Nephron (organoid): ENCODE results near the gene SSBP2.

Experiments
- H3K27ac Mint-ChIP-seq, 3 experiments: 2 replicates each; pipeline ENCODE4 v1.8.0; 2020; ENCODE audit warnings: mixed read lengths in 3 of 3, mild to moderate bottlenecking in 2 of 3, moderate library complexity in 1 of 3
- H3K27me3 Mint-ChIP-seq: 2 replicates; pipeline ENCODE4 v1.8.0; 2021; ENCODE audit warnings: low read depth, mild to moderate bottlenecking, moderate library complexity, mixed read lengths
- H3K36me3 Mint-ChIP-seq: 2 replicates; pipeline ENCODE4 v1.8.0; 2020; ENCODE audit warnings: low read depth, mixed read lengths
- H3K4me1 Mint-ChIP-seq: 2 replicates; pipeline ENCODE4 v1.8.0; 2020; ENCODE audit warnings: mixed read lengths
- H3K4me3 Mint-ChIP-seq, 3 experiments: 2 replicates each; pipeline ENCODE4 v1.8.0; 2020; ENCODE audit warnings: mild to moderate bottlenecking in 3 of 3, mixed read lengths in 3 of 3, moderate library complexity in 2 of 3
- H3K9me3 Mint-ChIP-seq: 2 replicates; pipeline ENCODE4 v1.8.0; 2020; ENCODE audit warnings: mixed read lengths
- TF ChIP-seq, protein P1 (sequence below), 3 experiments: fragments of 200-600 bp; sonication (generic); IDR thresholded peaks; one replicate each; pipeline ENCODE4 v1.5.0; 2021; ENCODE audit warnings: antibody characterized with exemption in 3 of 3; ENCODE audit not compliant: unreplicated experiment in 3 of 3

SSBP2 gene

DNA sequence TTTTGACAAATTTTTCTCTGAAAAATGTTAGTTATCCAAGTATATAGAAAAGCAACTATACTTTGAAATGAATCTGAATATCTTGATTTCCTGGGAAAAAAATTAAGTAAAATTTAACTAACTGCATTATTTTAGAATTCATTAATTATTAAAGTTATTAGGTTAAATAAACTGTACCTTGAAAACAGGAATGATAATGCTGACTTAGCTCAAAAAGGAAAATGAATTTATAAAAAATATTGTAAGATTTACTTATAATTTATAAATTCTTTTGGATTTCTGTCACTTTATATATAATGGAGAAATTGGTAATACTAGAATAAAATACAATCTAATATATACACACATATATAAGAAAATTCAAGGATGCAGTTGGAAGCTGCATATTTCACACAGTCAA is 320.9 kb downstream of the SSBP2 start:
- Mint-ChIP-seq H3K27me3 (no peaks in the 10 kb centered on the region), H3K36me3 (peaks cover 45% of the 10 kb centered on the region), H3K27ac (no peak overlapping the region), H3K4me3 (no peak overlapping the region), H3K9me3 (no peaks in the 10 kb centered on the region), H3K4me1 (peaks cover 19% of the 10 kb centered on the region)
- TF ChIP-seq, protein P1, sequence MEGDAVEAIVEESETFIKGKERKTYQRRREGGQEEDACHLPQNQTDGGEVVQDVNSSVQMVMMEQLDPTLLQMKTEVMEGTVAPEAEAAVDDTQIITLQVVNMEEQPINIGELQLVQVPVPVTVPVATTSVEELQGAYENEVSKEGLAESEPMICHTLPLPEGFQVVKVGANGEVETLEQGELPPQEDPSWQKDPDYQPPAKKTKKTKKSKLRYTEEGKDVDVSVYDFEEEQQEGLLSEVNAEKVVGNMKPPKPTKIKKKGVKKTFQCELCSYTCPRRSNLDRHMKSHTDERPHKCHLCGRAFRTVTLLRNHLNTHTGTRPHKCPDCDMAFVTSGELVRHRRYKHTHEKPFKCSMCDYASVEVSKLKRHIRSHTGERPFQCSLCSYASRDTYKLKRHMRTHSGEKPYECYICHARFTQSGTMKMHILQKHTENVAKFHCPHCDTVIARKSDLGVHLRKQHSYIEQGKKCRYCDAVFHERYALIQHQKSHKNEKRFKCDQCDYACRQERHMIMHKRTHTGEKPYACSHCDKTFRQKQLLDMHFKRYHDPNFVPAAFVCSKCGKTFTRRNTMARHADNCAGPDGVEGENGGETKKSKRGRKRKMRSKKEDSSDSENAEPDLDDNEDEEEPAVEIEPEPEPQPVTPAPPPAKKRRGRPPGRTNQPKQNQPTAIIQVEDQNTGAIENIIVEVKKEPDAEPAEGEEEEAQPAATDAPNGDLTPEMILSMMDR (IDR thresholded peaks at IDR 0.05; ENCODE audit: unreplicated experiment in 3 of 3): no peak

DNA sequence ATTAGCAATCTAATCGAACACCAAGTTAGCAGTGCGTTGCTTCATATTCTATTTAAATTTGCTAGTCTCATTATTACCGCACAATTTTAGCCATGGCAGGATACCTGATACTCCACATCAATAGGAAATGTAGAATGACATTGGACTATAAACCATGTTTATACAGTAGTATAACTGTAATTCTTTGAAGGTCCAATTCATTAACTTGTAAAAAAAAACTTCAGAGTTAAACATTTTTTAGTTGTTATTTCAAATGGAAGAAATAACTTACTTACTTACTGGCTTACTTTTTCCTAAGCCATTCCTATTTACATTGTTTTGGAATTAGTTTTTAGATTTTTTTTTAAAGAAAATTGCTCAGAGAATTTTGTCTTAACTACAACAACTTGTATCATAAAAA is 321.5 kb downstream of the SSBP2 start:
- no peaks in the 10 kb centered on the region for H3K27me3 Mint-ChIP-seq
- peaks cover 39% of the 10 kb centered on the region for H3K36me3 Mint-ChIP-seq
- no peaks in the 10 kb centered on the region for H3K9me3 Mint-ChIP-seq
- TF ChIP-seq, protein P1 (IDR thresholded peaks at IDR 0.05; ENCODE audit: unreplicated experiment in 3 of 3): no peak
- peaks cover 19% of the 10 kb centered on the region for H3K4me1 Mint-ChIP-seq
- H3K4me3 Mint-ChIP-seq: no peak overlapping the region
- H3K27ac Mint-ChIP-seq: peak overlapping the region in 1 of 3 experiments; percentile 9

DNA sequence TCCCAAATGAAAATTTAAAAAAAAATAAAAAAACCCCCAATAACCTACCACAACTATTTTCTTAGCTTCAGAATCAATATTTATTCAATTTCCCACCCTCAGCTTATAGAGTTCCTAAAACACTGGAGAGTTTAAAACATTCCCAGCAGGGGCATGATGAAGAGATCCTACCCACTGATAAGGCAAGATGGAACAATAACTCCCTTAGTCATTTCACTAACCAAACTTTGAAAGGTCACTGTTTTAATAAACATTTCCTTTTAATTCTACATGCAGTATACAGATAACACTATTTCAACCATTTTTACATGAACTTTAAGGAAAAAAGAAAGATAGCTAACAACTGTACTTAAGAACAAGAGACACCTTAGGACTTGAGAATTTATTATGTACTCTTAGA is 322.0 kb downstream of the SSBP2 start:
- Mint-ChIP-seq H3K27me3 (no peaks in the 10 kb centered on the region), H3K4me3 (no peak overlapping the region)

DNA sequence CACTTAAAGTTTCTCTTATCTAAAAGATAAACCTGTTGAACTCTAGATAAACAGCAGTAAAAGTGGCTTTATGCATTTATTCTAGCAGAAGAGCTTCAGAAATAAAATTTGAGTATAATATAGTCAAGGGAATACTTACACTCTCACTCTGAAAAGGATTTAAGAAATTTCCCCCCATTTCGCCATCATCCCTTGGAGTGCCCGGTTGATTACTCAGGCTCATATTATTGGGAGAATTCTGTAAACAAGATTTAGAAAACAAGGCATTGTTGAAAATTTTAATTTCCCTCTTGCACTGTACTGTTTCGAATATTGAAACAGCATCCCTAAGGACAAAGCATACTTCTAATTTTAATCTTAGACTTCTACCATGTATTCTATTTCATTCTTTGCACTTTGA is 322.5 kb downstream of the SSBP2 start:
- Mint-ChIP-seq H3K27ac (no peak overlapping the region), H3K27me3 (no peaks in the 10 kb centered on the region), H3K4me1 (peaks cover 19% of the 10 kb centered on the region), H3K4me3 (no peak overlapping the region), H3K9me3 (no peaks in the 10 kb centered on the region), H3K36me3 (peaks cover 30% of the 10 kb centered on the region)
- TF ChIP-seq, protein P1 (IDR thresholded peaks at IDR 0.05; ENCODE audit: unreplicated experiment in 3 of 3): no peak

More for the DNA sequence above, 322.0 kb downstream of the SSBP2 start:
- peak overlapping the region in 1 of 3 experiments; percentile 9 for H3K27ac Mint-ChIP-seq
- H3K4me1 Mint-ChIP-seq: peaks cover 19% of the 10 kb centered on the region
- H3K9me3 Mint-ChIP-seq: no peaks in the 10 kb centered on the region
- TF ChIP-seq, protein P1 (IDR thresholded peaks at IDR 0.05; ENCODE audit: unreplicated experiment in 3 of 3): no peak
- peaks cover 34% of the 10 kb centered on the region for H3K36me3 Mint-ChIP-seq

DNA sequence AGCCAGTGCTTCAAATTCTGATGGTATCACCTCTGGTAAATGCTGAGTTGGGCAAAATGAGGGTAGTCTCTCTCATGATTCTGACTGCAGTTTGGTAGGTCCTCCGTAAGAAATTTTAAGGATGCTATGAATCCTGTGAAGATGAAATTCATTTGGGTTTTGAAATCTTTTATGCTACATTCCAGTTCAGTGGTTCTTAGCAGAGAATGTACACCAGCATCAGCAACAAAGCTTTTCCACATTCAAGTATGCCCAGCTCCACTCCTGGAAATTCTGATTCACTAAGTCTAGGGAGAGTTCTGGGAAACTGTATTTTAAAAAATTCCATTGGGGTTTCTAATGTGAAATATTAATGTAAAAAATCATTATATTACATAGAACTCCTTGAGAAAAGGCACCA is 323.3 kb downstream of the SSBP2 start:
- Mint-ChIP-seq H3K4me1 (peaks cover 19% of the 10 kb centered on the region), H3K4me3 (no peak overlapping the region), H3K27me3 (no peaks in the 10 kb centered on the region), H3K36me3 (peaks cover 33% of the 10 kb centered on the region), H3K27ac (peak overlapping the region; percentile 35 to 63 (median 35)), H3K9me3 (no peaks in the 10 kb centered on the region)
- TF ChIP-seq, protein P1 (IDR thresholded peaks at IDR 0.05; ENCODE audit: unreplicated experiment in 3 of 3): no peak

GRCh38 chr5:81426359-81427030 is 324.4 kb downstream of the SSBP2 start:
- no peaks in the 10 kb centered on the region for H3K27me3 Mint-ChIP-seq
- H3K9me3 Mint-ChIP-seq: no peaks in the 10 kb centered on the region
- H3K27ac Mint-ChIP-seq: peak overlapping the region; percentile 63 to 84 (median 82)
- no peak overlapping the region for H3K4me3 Mint-ChIP-seq
- TF ChIP-seq, protein P1 (IDR thresholded peaks at IDR 0.05; ENCODE audit: unreplicated experiment in 3 of 3): no peak
- peaks cover 31% of the 10 kb centered on the region for H3K36me3 Mint-ChIP-seq
- peaks cover 19% of the 10 kb centered on the region for H3K4me1 Mint-ChIP-seq
